Keratinocyte (primary cell): ENCODE measurements around the gene RBMX2.

ENCODE experiments used
- CTCF ChIP-seq, 3 experiments: IDR thresholded peaks in 1 of 3; conservative IDR thresholded peaks in 1 of 3; optimal IDR thresholded peaks in 1 of 3; 2 replicates in 2 of 3; 3 replicates in 1 of 3; pipeline versions ENCODE3 to v1.5.1; 2011; ENCODE audit warnings: low read length in 3 of 3, mild to moderate bottlenecking in 3 of 3, moderate library complexity in 2 of 3, control low read depth in 1 of 3, inconsistent platforms in 1 of 3; ENCODE audit not compliant: insufficient read depth in 2 of 3; ENCODE audit errors: extremely low read depth in 1 of 3
- EZH2 ChIP-seq: IDR thresholded peaks from one replicate; pipeline ENCODE4 v1.6.1; 2012; ENCODE audit warnings: inconsistent platforms, mild to moderate bottlenecking, low read length, moderate library complexity

- TF ChIP-seq CTCF (optimal IDR thresholded peaks at IDR 0.05 in 1 of 3, IDR thresholded peaks at IDR 0.05 in 1 of 3, conservative IDR thresholded peaks at IDR 0.05 in 1 of 3; ENCODE audit: extremely low read depth in 1 of 3, insufficient read depth in 2 of 3, low read length in 3 of 3), result no peak
- no peak for TF ChIP-seq EZH2
These were observed 42.1 kb downstream of the RBMX2 start for GRCh38 chrX:130443875-130444274.
